ENCODE results near the gene RTN4R. TPM values are rescaled to one million over a fixed set of nuclear protein-coding genes. Genes with fewer than 3 reads are reported as not detected.
"Not testable (repeated sequence)": the region's sequence is repeated elsewhere in the genome, so short reads cannot be mapped to it uniquely, and the experiment has no call there.

Gene RTN4R
- total RNA-seq, 6 donors from 2014 or later = 2.6 to 13.0 (median 9.0) TPM

DNA sequence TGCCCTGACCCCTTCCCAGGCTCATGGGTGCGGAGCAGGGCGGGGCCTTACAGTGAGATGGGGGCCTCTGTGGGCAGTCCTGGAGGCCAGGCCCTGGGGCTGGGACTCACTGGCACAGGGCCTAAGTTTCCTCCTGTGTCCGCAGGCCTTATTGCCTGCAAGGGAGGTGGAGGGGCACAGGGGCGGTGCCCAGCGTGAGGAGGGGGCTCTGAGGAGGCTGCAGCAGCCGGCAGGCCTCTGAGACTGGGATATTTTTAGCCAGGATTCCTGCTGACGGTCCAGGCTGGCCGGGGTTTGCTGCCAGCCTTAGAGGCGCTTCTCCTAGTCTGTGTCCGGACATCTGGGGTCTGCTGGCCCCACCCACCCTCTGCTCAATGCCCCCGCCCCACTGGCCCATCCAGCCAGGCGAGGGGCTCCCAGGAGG, 5.7 kb upstream of the RTN4R start:
- H3K9me3 ChIP-seq = no peaks in the 10 kb centered on the region
- H3K27ac ChIP-seq = no peak overlapping the region
- no peak for TF ChIP-seq EP300 (IDR thresholded peaks at IDR 0.05)
- TF ChIP-seq POLR2AphosphoS5 (IDR thresholded peaks at IDR 0.05) = no peak
- TF ChIP-seq POLR2A (IDR thresholded peaks at IDR 0.05) = no peak
- TF ChIP-seq, protein P1, sequence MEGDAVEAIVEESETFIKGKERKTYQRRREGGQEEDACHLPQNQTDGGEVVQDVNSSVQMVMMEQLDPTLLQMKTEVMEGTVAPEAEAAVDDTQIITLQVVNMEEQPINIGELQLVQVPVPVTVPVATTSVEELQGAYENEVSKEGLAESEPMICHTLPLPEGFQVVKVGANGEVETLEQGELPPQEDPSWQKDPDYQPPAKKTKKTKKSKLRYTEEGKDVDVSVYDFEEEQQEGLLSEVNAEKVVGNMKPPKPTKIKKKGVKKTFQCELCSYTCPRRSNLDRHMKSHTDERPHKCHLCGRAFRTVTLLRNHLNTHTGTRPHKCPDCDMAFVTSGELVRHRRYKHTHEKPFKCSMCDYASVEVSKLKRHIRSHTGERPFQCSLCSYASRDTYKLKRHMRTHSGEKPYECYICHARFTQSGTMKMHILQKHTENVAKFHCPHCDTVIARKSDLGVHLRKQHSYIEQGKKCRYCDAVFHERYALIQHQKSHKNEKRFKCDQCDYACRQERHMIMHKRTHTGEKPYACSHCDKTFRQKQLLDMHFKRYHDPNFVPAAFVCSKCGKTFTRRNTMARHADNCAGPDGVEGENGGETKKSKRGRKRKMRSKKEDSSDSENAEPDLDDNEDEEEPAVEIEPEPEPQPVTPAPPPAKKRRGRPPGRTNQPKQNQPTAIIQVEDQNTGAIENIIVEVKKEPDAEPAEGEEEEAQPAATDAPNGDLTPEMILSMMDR (IDR thresholded peaks at IDR 0.05) = no peak
- H3K27me3 ChIP-seq = no peaks in the 10 kb centered on the region
- WGBS, 2 donors = 61% methylated on average over 9 of the region's 12 CpGs; no CpG with 5 or more reads in 1 of the 2 donors
- no peaks in the 10 kb centered on the region for H3K36me3 ChIP-seq
- H3K4me3 ChIP-seq = no peak overlapping the region
- ATAC-seq (ENCODE audit: low FRiP score in 2 of 2) (no peak), DNase-seq (peak in 1 of 2 donors; percentile 67)
- no peaks in the 10 kb centered on the region for H3K4me1 ChIP-seq

DNA sequence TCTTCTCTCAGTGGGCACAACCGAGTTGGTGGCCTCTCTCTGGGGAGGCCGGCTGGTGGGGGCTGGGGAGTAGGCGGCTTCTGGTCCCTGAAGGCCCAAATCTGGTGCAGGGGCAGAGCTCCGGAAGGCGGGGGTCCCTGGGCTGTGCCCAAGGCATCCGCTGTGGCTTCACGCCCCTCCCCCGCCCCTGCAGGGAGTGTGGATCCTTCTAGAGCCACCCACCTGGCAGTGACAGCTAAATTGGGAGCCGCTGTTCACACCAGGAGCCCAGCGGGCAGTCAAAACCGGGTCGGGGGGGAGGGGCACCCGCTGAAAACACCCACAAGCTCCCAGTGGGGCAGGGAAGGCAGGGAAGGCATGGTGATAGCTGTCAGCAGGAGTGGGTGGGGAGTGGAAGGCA, 4.6 kb upstream of the RTN4R start:
- 84% methylated on average over 12 of the region's 13 CpGs; no CpG with 5 or more reads in 1 of the 2 donors for WGBS, 2 donors
- Histone ChIP-seq H3K4me1 (peaks cover 5 to 8% (median 6%) of the 10 kb centered on the region in 4 donors), H3K27me3 (no peaks in the 10 kb centered on the region), H3K9me3 (no peaks in the 10 kb centered on the region), H3K4me3 (no peak overlapping the region), H3K36me3 (no peaks in the 10 kb centered on the region), H3K27ac (no peak overlapping the region)
- ATAC-seq (ENCODE audit: low FRiP score in 2 of 2) (no peak), DNase-seq (peak in 1 of 2 donors; percentile 57)
- TF ChIP-seq POLR2A (IDR thresholded peaks at IDR 0.05) = no peak
- no peak for TF ChIP-seq EP300 (IDR thresholded peaks at IDR 0.05)
- TF ChIP-seq, protein P1 (IDR thresholded peaks at IDR 0.05) = no peak
- no peak for TF ChIP-seq POLR2AphosphoS5 (IDR thresholded peaks at IDR 0.05)

DNA sequence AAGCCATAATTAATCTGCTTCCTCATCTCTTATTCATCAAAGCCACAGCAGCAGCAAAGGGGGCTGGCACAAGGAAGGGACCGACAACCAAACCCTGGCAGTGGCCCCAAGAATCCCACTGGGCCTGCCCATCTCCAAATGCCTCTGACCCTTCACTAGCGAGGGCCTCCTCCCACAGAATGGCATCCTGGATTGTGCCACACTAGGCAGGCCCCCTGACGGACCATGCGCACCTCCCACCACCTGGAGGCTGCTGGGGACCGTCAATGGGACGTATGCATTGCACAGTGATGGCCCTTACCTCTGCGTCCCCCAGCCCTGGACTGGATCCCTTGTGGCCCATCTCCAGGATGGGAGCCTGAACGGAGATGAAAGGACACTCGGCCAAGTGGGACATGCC, 4.1 kb upstream of the RTN4R start:
- H3K4me3 ChIP-seq = no peak overlapping the region
- H3K9me3 ChIP-seq = no peaks in the 10 kb centered on the region
- H3K27ac ChIP-seq = no peak overlapping the region
- no peaks in the 10 kb centered on the region for H3K36me3 ChIP-seq
- H3K4me1 ChIP-seq = peaks cover 10 to 13% (median 11%) of the 10 kb centered on the region in 4 donors
- no peaks in the 10 kb centered on the region for H3K27me3 ChIP-seq
- TF ChIP-seq, protein P1 (IDR thresholded peaks at IDR 0.05) = no peak
- TF ChIP-seq POLR2AphosphoS5 (IDR thresholded peaks at IDR 0.05) (no peak), EP300 (IDR thresholded peaks at IDR 0.05) (no peak), POLR2A (IDR thresholded peaks at IDR 0.05) (no peak)
- WGBS, 2 donors = 82 to 93% methylated on average over 3 to 8 of the region's 9 CpGs
- no peak for ATAC-seq (ENCODE audit: low FRiP score in 2 of 2)
- peak in 1 of 2 donors; percentile 44 for DNase-seq

GRCh38 chr22:20271114-20271994, 3.2 kb upstream of the RTN4R start:
- ATAC-seq (ENCODE audit: low FRiP score in 2 of 2) (no peak), DNase-seq (peak; percentile 40 to 43)
- no peak overlapping the region for H3K4me3 ChIP-seq
- no peaks in the 10 kb centered on the region for H3K27me3 ChIP-seq
- H3K27ac ChIP-seq = no peak overlapping the region
- TF ChIP-seq, protein P1 (IDR thresholded peaks at IDR 0.05) = no peak
- TF ChIP-seq EP300 (IDR thresholded peaks at IDR 0.05) (no peak), POLR2A (IDR thresholded peaks at IDR 0.05) (no peak), POLR2AphosphoS5 (IDR thresholded peaks at IDR 0.05) (no peak)
- 91 to 95% methylated on average over 5 to 11 of the region's 14 CpGs for WGBS, 2 donors
- H3K9me3 ChIP-seq = no peaks in the 10 kb centered on the region
- no peaks in the 10 kb centered on the region for H3K36me3 ChIP-seq
- peaks cover 13 to 20% (median 14%) of the 10 kb centered on the region in 4 donors for H3K4me1 ChIP-seq

GRCh38 chr22:20270190-20271113, 2.3 kb upstream of the RTN4R start:
- not testable (repeated sequence) for H3K4me3 ChIP-seq; H3K27ac ChIP-seq; ATAC-seq (ENCODE audit: low FRiP score in 2 of 2); H3K9me3 ChIP-seq; H3K27me3 ChIP-seq; H3K36me3 ChIP-seq
- peak in 1 of 2 donors; percentile 52 for DNase-seq
- 77 to 94% methylated on average over 11 to 18 of the region's 23 CpGs for WGBS, 2 donors
- H3K4me1 ChIP-seq = peaks cover 13 to 20% (median 14%) of the 10 kb centered on the region in 4 donors

DNA sequence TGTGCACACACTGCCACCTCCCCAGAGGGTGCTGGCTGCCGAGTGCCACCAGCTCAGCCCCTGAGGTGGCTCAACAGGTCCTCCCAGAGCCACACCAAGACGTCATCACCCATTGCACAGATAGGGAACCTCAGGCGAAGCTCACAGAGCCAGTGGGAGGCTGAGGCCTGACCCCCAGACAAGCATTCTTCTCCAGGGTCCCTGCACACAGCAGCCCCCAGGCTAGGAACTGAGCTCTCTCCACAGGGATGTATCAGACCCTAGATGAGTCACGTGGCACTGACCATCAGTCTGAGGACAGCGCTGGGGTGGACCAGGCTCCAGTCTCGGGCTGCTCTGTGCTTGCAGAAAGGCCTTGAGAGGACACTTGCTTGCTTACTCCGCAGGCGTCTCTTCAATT, 1.6 kb upstream of the RTN4R start:
- not testable (repeated sequence) for H3K27me3 ChIP-seq; H3K36me3 ChIP-seq; ATAC-seq (ENCODE audit: low FRiP score in 2 of 2); H3K4me3 ChIP-seq; H3K9me3 ChIP-seq; DNase-seq; H3K27ac ChIP-seq
- peaks cover 13 to 20% (median 14%) of the 10 kb centered on the region in 4 donors for H3K4me1 ChIP-seq
- WGBS, 2 donors = 80 to 96% methylated on average over 2 to 6 of the region's 8 CpGs

DNA sequence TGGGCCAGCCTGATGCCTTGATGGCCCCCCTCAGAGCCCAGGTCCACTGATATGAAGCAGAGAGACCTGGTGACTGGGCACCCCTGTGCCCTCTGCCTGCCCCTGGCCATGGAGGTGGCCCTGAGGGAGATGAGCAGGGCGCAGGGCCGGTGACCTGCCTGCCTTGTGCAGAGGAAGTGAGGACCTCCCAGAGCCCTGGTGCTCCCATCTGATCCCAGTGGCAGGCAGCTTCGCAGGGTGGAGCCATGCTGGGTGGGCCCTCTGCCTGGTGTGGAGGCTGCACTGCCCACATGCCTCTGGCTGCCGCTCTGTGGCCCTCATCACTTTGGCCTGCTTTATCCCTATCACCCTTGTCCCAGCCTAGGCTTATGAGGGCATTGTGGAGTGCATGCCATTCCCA, 1.1 kb upstream of the RTN4R start:
- not testable (repeated sequence) for H3K27ac ChIP-seq; H3K9me3 ChIP-seq; H3K27me3 ChIP-seq; H3K4me3 ChIP-seq; ATAC-seq (ENCODE audit: low FRiP score in 2 of 2); H3K36me3 ChIP-seq
- no CpG with 5 or more reads among the region's 4 CpGs for WGBS, 2 donors
- H3K4me1 ChIP-seq = peaks cover 13 to 20% (median 14%) of the 10 kb centered on the region in 4 donors
- DNase-seq = peak in 1 of 2 donors; percentile 63

Data from upper lobe of left lung (tissue), 6 donors.